OCI-LY3 (cell line): ENCODE results near the gene ELF1.

ENCODE experiments used
- CTCF ChIP-seq: fragments of 200-600, 300-600 bp; sonication (generic); IDR thresholded peaks from 2 replicates; pipeline ENCODE4 v1.5.1; 2014; ENCODE audit warnings: antibody characterized with exemption, low read length, low read depth
- EZH2phosphoT487 ChIP-seq: fragments of 200-600 bp; shearing (Covaris generic); IDR thresholded peaks from 2 replicates; pipeline ENCODE4 v1.6.1; 2018; ENCODE audit warnings: antibody characterized with exemption, mixed run types, low read depth

DNA sequence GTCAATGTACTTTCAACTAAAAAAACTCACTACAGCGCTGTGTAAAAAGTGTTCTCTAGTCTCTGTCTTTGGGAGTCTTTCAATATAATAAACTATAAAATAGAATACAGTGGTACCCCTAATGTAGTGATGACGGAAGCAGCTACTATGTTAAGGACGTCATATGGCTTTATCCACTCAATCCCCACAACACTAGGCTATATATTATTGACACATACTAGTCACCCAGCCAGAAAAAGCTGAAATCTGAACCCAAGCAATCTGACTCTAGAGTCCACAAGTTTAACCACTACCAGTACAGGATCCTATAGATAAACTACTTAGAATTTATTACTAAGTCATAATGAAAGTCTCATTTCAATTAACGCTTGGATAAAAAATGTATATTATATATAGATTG is 48.3 kb downstream of the ELF1 start:
- no peak for TF ChIP-seq CTCF
- no peak for TF ChIP-seq EZH2phosphoT487
